Peyer's patch (tissue), 4 donors: ENCODE results near the gene TNP2.

Source experiments
- POLR2A ChIP-seq, 2 donors: fragments of 450-650 bp; IDR thresholded peaks; one replicate each; pipeline ENCODE4 v1.5.1; 2017; ENCODE audit warnings: antibody characterized with exemption in 2 of 2, mild to moderate bottlenecking in 2 of 2, moderate library complexity in 2 of 2
- TF ChIP-seq, protein P1 (sequence below), 6 experiments: fragments of 450-650 bp in 4 of 6; fragments of 200-600 bp in 2 of 6; sonication (generic) in 1 of 6; IDR thresholded peaks; one replicate each; pipeline ENCODE4 v1.5.1; 2017 to 2019; ENCODE audit warnings: antibody characterized with exemption in 6 of 6, mild to moderate bottlenecking in 3 of 6, moderate library complexity in 1 of 6

DNA sequence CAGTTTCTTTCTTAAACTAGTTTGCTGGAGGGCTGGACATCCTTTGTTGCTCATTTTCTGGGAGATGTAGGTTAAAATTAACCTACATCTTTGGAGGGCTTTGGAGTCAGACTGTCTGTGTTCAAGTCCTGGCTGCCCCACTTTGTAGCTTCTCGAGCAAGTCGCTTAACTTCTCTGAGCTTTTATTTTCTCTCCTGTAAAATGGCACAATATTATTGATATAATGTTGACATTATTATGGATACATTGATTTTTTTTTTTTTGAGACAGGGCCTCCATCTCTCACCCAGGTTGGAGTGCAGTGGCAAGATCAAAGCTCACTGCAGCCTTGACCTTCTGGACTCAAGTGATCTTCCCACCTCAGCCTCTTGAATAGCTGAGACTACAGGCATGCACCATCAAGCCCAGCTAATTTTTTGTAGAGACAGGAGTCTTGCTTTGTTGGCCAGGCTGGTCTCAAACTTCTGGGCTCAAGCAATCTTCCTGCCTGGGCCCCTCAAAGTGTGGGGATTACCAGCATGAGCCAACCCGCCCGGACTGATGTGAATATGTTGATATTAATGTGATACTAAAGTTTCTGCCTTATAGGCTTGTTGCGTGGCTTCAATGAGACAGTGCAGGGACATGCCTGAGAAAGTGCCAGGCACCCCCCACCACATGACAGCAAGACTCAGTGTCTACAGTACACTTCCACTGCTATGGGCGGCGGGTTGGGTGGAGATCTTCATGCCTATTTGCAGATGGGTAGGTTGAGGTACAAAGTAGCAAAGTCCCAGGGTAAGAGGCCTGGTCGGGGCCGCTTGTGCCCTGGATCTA, 44.6 kb upstream of the TNP2 start:
- TF ChIP-seq, protein P1, sequence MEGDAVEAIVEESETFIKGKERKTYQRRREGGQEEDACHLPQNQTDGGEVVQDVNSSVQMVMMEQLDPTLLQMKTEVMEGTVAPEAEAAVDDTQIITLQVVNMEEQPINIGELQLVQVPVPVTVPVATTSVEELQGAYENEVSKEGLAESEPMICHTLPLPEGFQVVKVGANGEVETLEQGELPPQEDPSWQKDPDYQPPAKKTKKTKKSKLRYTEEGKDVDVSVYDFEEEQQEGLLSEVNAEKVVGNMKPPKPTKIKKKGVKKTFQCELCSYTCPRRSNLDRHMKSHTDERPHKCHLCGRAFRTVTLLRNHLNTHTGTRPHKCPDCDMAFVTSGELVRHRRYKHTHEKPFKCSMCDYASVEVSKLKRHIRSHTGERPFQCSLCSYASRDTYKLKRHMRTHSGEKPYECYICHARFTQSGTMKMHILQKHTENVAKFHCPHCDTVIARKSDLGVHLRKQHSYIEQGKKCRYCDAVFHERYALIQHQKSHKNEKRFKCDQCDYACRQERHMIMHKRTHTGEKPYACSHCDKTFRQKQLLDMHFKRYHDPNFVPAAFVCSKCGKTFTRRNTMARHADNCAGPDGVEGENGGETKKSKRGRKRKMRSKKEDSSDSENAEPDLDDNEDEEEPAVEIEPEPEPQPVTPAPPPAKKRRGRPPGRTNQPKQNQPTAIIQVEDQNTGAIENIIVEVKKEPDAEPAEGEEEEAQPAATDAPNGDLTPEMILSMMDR (IDR thresholded peaks at IDR 0.05): no peak
- no peak for TF ChIP-seq POLR2A (IDR thresholded peaks at IDR 0.05)
